ENCODE measurements around the gene PPCDC. TPM values are rescaled to one million over a fixed set of nuclear protein-coding genes. Genes with fewer than 3 reads are reported as not detected.

Gene PPCDC
- total and polyA plus RNA-seq, 10 of the 15 experiments (the other 5 are each of a cell fraction or from before 2014, with no cell fraction given) = 32.5 to 135 (median 55.0) TPM

- no peaks in the 10 kb centered on the region for H3K36me3 ChIP-seq (ENCODE audit: control insufficient read depth in 2 of 2, insufficient read depth in 2 of 2, low read length in 1 of 2)
- no peaks in the 10 kb centered on the region for H3K4me1 ChIP-seq (ENCODE audit: control insufficient read depth, insufficient read depth, low read length)
- ChIA-PET RAD21 (ENCODE audit: unreplicated experiment) (interaction anchor here (0.7 kb wide), 1 partner anchor 20 kb away, joined by 3 read pairs; no protein-coding TSS in a partner anchor), SMC1A (ENCODE audit: uncharacterized antibody, unreplicated experiment) (interaction anchor here (1.1 to 1.8 kb wide), 2 partner anchors 10 kb away, joined by 4 read pairs; no protein-coding TSS in a partner anchor), CTCF (interaction anchor here (1.2 to 1.6 kb wide), 2 partner anchors 10 to 17 kb away, joined by 4 to 6 read pairs; no protein-coding TSS in a partner anchor), POLR2A (no interaction called here)
- no peak for DNase-seq (ENCODE audit: low read depth, low spot score)
- no peak overlapping the region for H3K27ac ChIP-seq (ENCODE audit: control insufficient read depth, insufficient read depth)
- intact Hi-C loops (cut with micrococcal nuclease; ENCODE audit: unreplicated experiment) = no loop called here
- H3K9ac ChIP-seq (ENCODE audit: control insufficient read depth, insufficient read depth, low read length) = no peak overlapping the region
- no peaks in the 10 kb centered on the region for H4K20me1 ChIP-seq (ENCODE audit: control insufficient read depth, insufficient read depth)
- H3K9me3 ChIP-seq (replicated peaks; ENCODE audit: control insufficient read depth, insufficient read depth, low read length) = no peaks in the 10 kb centered on the region
- 55% methylated on average over 1 of the region's 1 CpG for whole genome bisulfite sequencing (ENCODE audit: insufficient coverage, insufficient replicate concordance, low lambda C conversion rate, missing lambda C conversion rate)
- FAIRE-seq = no peak
- no peak overlapping the region for H2AFZ ChIP-seq (ENCODE audit: control insufficient read depth, low read depth, low read length)
- BruUV-seq (replicated peaks) = no TSS peak
- no peak for ATAC-seq
- H3K79me2 ChIP-seq (ENCODE audit: control insufficient read depth, insufficient read depth, low read length) = no peaks in the 10 kb centered on the region
- H3K4me2 ChIP-seq (ENCODE audit: control insufficient read depth, insufficient read depth) = no peak overlapping the region
- no peak overlapping the region for H3K4me3 ChIP-seq
- in situ Hi-C loops (cut with MboI) = no loop called here
- H3K27me3 ChIP-seq (replicated peaks in 1 of 2; ENCODE audit: control insufficient read depth in 2 of 2, insufficient read depth in 2 of 2, low read length in 1 of 2) = no peaks in the 10 kb centered on the region
- no peak for TF ChIP-seq ATF3 (IDR thresholded peaks at IDR 0.05; ENCODE audit: borderline replicate concordance, extremely low read depth, low read depth, low read length)
- TF ChIP-seq SUZ12 (IDR thresholded peaks at IDR 0.05; ENCODE audit: unreplicated experiment) = no peak
- no peak for TF ChIP-seq NR2F1 (conservative IDR thresholded peaks at IDR 0.05)
- TF ChIP-seq CUX1 (IDR thresholded peaks at IDR 0.05; ENCODE audit: insufficient replicate concordance, low read depth, low read length) = no peak
- no peak for TF ChIP-seq ZBTB4 (CRISPR knock-in tag; IDR thresholded peaks at IDR 0.05)
- no peak for TF ChIP-seq RUNX3 (IDR thresholded peaks at IDR 0.05; ENCODE audit: low read length)
- TF ChIP-seq JUND (IDR thresholded peaks at IDR 0.05; ENCODE audit: low read depth, low read length) = no peak
- TF ChIP-seq SREBF1 (IDR thresholded peaks at IDR 0.05; ENCODE audit: low read length) = no peak
- TF ChIP-seq PRDM15 (CRISPR knock-in tag; IDR thresholded peaks at IDR 0.05) = no peak
- TF ChIP-seq PML (IDR thresholded peaks at IDR 0.05; ENCODE audit: low read length) = no peak
- no peak for TF ChIP-seq BACH1 (IDR thresholded peaks at IDR 0.05; ENCODE audit: borderline replicate concordance)
- no peak for TF ChIP-seq CREB1 (IDR thresholded peaks at IDR 0.05; ENCODE audit: low read depth)
Observed at GRCh38 chr15:74978077-74978476, 45.3 kb upstream of the PPCDC start.

All from GM12878 (cell line).